ENCODE results near the gene CAMTA1. TPM values are rescaled to one million over a fixed set of nuclear protein-coding genes. Genes with fewer than 3 reads are reported as not detected.

Gene CAMTA1
- total RNA-seq, 2 experiments from 2014 or later: 39.3 to 48.8 TPM

DNA sequence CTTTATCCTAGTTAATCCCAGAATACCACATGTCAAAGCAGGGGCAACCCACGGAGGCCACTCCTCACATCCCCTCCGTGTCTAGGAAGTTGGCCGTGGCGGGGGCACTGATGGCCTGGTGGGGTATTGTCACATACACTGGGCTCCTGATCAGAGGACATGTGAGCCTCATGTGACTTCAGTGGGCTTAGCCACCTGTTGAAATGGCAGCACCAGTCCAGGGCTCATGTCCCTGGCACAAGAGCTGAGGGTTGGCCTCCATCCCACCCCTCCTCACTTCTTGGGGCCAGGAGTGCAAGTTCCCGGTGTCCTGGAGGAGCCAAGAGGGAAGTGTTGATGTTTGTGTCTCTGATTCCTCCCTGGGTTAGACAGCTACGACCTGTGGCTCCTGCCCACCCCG lies 313.4 kb downstream of the CAMTA1 start:
- Mint-ChIP-seq H3K36me3 (ENCODE audit: low read depth) (no peaks in the 10 kb centered on the region), H3K9me3 (no peaks in the 10 kb centered on the region), H3K27me3 (no peaks in the 10 kb centered on the region), H3K4me3 (no peak overlapping the region), H3K27ac (no peak overlapping the region), H3K4me1 (no peaks in the 10 kb centered on the region)
- POLR2A ChIA-PET: no interaction called here
- no peak for DNase-seq
- CTCF ChIA-PET: interaction anchor here (0.8 kb wide), 1 partner anchor 10 kb away, joined by 3 read pairs; no protein-coding TSS in a partner anchor

DNA sequence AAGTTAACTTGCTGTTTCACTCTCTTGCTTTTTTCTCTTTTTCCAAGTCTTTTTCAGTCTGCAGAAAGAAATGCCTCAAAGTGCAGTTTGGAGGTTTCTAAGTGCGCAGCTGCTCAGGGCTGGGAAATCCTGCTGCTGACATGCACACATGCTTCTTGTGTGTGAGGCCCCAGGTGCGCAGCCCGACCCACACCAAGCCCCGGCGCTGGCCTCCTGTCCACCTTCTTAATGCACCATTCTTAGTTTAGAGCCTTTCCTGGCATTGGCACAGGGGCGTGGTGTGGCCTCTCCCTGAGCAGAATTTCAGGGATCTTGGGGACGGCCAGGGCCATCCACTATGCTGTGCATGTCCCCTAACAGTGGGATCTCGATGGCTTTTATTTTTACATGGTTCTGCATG lies 315.2 kb downstream of the CAMTA1 start:
- Mint-ChIP-seq H3K36me3 (ENCODE audit: low read depth) (no peaks in the 10 kb centered on the region), H3K27me3 (no peaks in the 10 kb centered on the region), H3K4me1 (no peaks in the 10 kb centered on the region), H3K4me3 (no peak overlapping the region), H3K27ac (no peak overlapping the region), H3K9me3 (no peaks in the 10 kb centered on the region)
- POLR2A ChIA-PET: no interaction called here
- CTCF ChIA-PET: no interaction called here
- no peak for DNase-seq

DNA sequence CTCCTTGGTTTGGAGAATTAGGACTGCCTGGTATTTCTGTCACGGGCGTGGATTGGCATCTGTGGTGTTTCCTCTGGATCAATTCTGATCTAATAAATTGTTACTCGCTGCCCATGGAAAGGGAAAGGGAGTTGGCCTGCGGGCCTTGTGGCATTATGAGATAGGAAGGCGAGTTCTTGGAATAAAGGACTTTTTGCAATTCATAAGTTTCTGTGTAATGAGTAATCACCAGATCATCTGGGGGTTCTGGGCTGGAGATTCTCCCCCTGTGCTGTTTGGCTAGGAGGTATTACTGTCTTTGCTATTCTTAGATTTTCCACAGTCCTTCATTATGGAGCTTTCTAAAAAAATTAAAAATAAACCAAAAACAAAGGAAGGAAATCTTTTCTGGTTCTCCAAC lies 315.9 kb downstream of the CAMTA1 start:
- CTCF ChIA-PET: no interaction called here
- Mint-ChIP-seq H3K27ac (no peak overlapping the region), H3K36me3 (ENCODE audit: low read depth) (no peaks in the 10 kb centered on the region), H3K9me3 (no peaks in the 10 kb centered on the region), H3K27me3 (no peaks in the 10 kb centered on the region), H3K4me1 (no peaks in the 10 kb centered on the region), H3K4me3 (no peak overlapping the region)
- no peak for DNase-seq
- POLR2A ChIA-PET: no interaction called here

DNA sequence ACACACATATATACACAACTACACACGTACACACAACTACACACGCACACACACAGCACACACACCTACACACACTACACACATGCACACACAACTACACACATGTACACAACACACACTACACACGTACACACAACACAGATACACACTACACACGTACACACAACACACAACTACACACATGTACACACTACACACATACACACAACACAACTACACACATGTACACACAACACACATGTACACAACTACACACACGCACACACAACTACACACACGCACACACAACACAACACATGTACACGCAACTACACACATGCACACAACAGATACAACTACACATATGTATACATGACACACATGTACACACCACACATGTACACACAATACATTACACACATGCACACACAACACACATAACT lies 318.1 kb downstream of the CAMTA1 start:
- no peak overlapping the region for H3K4me3 Mint-ChIP-seq
- H3K9me3 Mint-ChIP-seq: no peaks in the 10 kb centered on the region
- ChIA-PET CTCF (no interaction called here), POLR2A (no interaction called here)
- H3K36me3 Mint-ChIP-seq (ENCODE audit: low read depth): no peaks in the 10 kb centered on the region
- H3K27ac Mint-ChIP-seq: no peak overlapping the region
- no peak for DNase-seq
- no peaks in the 10 kb centered on the region for H3K4me1 Mint-ChIP-seq
- H3K27me3 Mint-ChIP-seq: no peaks in the 10 kb centered on the region

DNA sequence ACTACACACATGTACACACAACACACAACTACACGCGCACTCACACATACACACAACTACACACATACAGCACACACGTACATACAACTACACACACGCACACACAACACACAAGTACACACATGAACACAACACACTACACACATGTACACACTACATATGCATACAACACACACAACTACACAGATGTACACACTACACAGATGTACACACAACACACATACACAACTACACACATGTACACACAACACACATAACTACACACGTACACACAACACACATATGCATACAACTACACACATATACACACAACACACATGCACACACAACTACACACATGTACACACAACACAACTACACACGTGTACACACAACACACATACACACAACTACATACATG lies 318.6 kb downstream of the CAMTA1 start:
- DNase-seq: no peak
- Mint-ChIP-seq H3K9me3 (no peaks in the 10 kb centered on the region), H3K27ac (no peak overlapping the region), H3K36me3 (ENCODE audit: low read depth) (no peaks in the 10 kb centered on the region), H3K27me3 (no peaks in the 10 kb centered on the region), H3K4me1 (no peaks in the 10 kb centered on the region), H3K4me3 (no peak overlapping the region)
- ChIA-PET CTCF (no interaction called here), POLR2A (no interaction called here)

DNA sequence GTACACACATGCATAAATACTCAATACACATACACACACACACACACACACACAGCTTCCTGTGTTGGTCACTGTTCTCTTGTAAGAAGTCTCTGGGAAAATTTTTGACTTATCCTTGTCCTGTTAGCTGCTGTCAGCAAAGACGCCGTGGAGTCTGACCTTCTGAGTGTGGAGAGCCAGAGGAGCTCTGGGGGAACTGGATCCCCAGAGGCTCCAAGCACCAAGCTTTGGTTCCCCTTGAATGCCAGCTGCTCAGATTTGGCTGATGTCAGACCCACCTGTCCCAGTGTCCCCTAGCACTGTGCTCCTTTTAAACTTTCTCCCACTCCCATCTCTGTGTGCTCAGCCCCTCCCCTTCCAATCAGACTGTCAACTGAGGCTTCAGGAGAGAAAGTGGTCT lies 319.1 kb downstream of the CAMTA1 start:
- no peaks in the 10 kb centered on the region for H3K27me3 Mint-ChIP-seq
- no peaks in the 10 kb centered on the region for H3K9me3 Mint-ChIP-seq
- no peaks in the 10 kb centered on the region for H3K4me1 Mint-ChIP-seq
- no peak for DNase-seq
- no peak overlapping the region for H3K4me3 Mint-ChIP-seq
- no peaks in the 10 kb centered on the region for H3K36me3 Mint-ChIP-seq (ENCODE audit: low read depth)
- ChIA-PET POLR2A (no interaction called here), CTCF (no interaction called here)
- H3K27ac Mint-ChIP-seq: no peak overlapping the region

DNA sequence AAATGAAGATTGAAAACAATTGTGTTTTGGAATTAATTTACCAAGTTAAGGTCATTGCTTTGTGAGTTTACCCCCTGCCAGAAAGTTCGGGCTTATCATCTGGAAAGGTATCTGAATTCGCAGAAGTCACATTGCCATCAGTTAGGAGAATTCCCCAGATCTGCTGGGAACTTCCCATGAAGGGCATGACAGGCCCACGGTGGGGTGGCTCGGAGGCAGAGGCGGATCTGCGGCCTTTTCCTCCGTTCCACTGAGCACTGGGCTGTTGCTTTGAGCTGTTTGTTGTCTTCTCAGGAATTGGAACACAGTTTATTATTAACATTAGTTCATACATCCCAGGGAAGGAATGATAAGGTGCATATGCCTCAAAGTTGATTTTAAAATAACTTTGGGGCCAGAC lies 320.0 kb downstream of the CAMTA1 start:
- Mint-ChIP-seq H3K27me3 (no peaks in the 10 kb centered on the region), H3K9me3 (no peaks in the 10 kb centered on the region), H3K36me3 (ENCODE audit: low read depth) (no peaks in the 10 kb centered on the region), H3K4me3 (no peak overlapping the region), H3K4me1 (no peaks in the 10 kb centered on the region), H3K27ac (no peak overlapping the region)
- DNase-seq: no peak
- ChIA-PET POLR2A (no interaction called here), CTCF (no interaction called here)

DNA sequence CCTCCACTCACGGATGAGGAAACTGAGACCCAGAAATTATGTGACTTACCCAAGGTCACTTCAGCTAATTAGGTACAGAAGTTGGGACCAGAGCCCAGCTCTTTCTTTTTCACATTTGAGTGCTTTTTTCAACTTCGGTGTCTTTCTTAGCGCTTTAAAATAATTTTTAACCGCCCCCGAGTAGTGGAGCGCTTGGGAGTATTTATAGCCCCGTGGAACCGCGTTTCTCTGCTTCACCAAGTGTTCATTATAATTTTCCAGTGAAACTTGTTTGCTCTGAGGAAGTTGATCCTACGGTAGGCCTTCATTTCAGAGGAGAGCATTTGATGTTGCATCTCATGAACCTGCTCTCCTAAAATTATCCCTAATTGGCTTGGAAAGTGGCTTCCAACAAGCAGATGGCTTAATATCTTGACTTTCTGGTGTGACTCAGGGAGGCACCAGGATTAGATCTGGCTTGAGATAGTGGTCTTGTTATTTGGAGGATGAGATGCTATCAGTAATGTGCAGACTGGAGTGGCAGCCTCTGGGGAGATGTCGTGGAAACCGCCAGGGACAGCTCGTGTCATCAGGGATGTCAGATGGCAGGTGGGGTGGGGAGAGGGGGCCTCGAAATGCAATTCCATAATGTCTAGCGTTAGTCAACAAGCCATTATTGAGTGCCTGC lies 321.3 kb downstream of the CAMTA1 start:
- POLR2A ChIA-PET: no interaction called here
- Mint-ChIP-seq H3K4me1 (no peaks in the 10 kb centered on the region), H3K27me3 (no peaks in the 10 kb centered on the region), H3K27ac (no peak overlapping the region), H3K9me3 (no peaks in the 10 kb centered on the region), H3K4me3 (no peak overlapping the region), H3K36me3 (ENCODE audit: low read depth) (no peaks in the 10 kb centered on the region)
- CTCF ChIA-PET: no interaction called here
- no peak for DNase-seq

DNA sequence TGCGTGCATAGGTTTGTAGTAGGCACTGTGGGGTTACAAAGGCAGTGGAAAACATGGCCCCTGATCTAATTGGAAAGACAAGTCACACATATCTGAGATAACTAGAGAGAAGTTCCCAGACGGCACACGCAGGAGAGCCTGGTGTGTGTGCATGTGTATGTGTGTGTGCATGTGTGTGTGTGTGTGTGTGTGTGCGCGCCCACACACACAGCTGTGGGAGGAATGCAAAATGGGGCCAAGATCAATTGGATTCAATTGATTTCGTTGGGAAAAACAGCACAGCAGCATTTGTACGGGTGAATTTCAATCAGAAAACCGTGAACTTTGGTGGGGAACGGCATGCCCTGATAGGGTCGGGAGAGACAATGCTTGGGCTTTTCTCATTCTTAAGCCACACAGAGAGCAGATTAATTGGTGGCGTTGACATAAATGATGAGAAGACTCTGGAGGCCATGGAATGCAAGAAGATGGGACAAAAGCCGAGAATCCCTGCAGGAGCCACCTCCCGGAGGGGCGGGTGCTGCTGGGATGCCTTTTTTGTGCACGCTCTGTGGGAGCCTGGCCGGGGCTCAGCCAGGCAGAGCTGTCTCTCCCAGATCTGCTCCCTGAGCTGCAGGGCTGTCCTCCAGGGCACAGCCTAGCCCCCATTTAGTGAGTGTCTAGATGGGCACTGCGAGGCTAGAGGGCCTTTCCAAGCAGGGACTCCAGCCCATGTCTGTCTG lies 322.0 kb downstream of the CAMTA1 start:
- Mint-ChIP-seq H3K4me1 (no peaks in the 10 kb centered on the region), H3K27ac (no peak overlapping the region), H3K27me3 (no peaks in the 10 kb centered on the region), H3K36me3 (ENCODE audit: low read depth) (no peaks in the 10 kb centered on the region), H3K9me3 (no peaks in the 10 kb centered on the region), H3K4me3 (no peak overlapping the region)
- DNase-seq: no peak
- ChIA-PET CTCF (no interaction called here), POLR2A (no interaction called here)

DNA sequence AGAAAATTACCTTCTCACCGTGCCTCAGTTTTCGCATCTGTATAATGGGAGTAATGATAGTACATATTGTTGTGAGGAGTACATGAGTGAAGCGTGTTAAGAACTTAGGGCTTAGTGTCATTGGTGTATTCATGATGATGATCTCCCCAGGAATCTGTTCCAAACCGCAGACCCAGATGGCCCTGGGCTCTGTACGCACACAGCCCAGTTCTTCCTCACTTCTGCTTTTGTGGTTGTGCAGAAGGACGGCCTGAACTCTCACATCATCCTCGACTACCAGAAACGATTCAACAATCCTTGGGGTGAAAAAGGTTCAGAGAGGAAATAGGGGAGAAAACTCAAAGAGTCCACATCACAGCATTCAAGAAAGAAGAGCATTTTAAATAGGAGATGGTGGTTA lies 323.0 kb downstream of the CAMTA1 start:
- Mint-ChIP-seq H3K27me3 (no peaks in the 10 kb centered on the region), H3K4me1 (no peaks in the 10 kb centered on the region), H3K36me3 (ENCODE audit: low read depth) (no peaks in the 10 kb centered on the region), H3K9me3 (no peaks in the 10 kb centered on the region), H3K27ac (no peak overlapping the region), H3K4me3 (no peak overlapping the region)
- POLR2A ChIA-PET: no interaction called here
- DNase-seq: no peak
- CTCF ChIA-PET: no interaction called here

DNA sequence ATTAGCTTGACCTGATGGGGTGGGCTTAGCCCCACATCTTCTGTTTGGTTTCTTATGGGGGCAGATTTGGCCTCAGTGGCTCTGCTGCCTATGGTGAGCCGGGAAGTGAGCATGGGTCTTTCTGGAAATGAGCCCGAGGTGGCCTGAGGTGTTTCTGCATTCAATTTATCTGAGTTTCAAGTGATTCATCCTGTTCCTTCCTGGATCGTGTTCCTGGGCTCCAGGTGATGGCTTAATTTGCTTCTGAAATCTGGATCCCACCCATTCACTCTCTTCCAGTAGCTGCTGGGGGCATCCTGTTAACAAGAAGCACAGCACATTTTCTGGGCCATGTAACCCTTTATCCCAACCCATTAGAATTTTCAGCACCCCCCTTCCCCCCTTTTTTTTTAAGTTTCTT lies 324.6 kb downstream of the CAMTA1 start:
- ChIA-PET CTCF (no interaction called here), POLR2A (no interaction called here)
- Mint-ChIP-seq H3K4me3 (no peak overlapping the region), H3K36me3 (ENCODE audit: low read depth) (no peaks in the 10 kb centered on the region), H3K27ac (no peak overlapping the region), H3K9me3 (no peaks in the 10 kb centered on the region), H3K27me3 (no peaks in the 10 kb centered on the region), H3K4me1 (no peaks in the 10 kb centered on the region)
- no peak for DNase-seq

DNA sequence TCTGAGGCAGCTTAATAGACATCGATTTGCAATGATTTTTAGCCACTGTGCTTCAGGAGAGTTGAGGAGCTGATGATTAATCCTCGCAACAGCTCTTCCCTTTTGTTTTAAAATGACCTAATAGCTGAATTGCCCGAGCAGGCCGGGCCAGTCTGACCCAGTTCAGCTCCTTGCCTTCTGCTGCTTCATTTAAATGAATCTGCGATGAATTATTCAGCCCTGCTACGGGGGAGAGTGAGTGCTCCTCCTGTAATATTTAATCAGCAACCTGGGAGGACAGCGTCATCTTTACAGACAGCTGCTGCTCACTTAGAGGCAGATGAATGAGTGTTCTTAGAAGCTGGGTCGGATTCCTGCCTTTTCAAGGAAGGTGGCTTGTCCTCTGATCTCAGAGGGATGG lies 325.1 kb downstream of the CAMTA1 start:
- H3K36me3 Mint-ChIP-seq (ENCODE audit: low read depth): no peaks in the 10 kb centered on the region
- CTCF ChIA-PET: no interaction called here
- DNase-seq: no peak

DNA sequence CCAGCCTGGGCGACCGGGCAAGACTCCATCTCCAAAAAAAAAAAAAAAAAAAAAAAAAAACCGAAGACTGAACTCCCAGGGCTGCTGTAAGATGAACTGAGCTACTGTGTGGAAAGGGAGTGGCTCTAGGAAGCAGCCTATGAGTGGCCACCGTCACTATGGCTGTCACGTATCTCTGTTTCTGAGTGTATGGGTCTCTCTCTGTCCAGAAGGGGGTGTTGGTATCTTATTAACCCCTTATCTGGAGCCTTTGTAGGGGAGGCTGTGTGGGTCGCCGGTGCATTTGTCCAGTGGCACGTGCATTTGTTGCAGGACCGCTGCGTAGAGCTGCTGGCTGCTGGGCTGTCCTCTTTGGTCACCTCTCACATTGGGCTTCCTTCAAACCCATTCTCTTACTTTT lies 326.6 kb downstream of the CAMTA1 start:
- no peaks in the 10 kb centered on the region for H3K36me3 Mint-ChIP-seq (ENCODE audit: low read depth)
- peaks cover 6% of the 10 kb centered on the region for H3K9me3 Mint-ChIP-seq
- H3K27me3 Mint-ChIP-seq: no peaks in the 10 kb centered on the region
- no peak overlapping the region for H3K27ac Mint-ChIP-seq
- no peak for DNase-seq
- H3K4me3 Mint-ChIP-seq: no peak overlapping the region
- ChIA-PET POLR2A (no interaction called here), CTCF (no interaction called here)
- H3K4me1 Mint-ChIP-seq: no peaks in the 10 kb centered on the region

More for the DNA sequence above, 325.1 kb downstream of the CAMTA1 start:
- Mint-ChIP-seq H3K4me3 (no peak overlapping the region), H3K4me1 (no peaks in the 10 kb centered on the region), H3K27me3 (no peaks in the 10 kb centered on the region), H3K27ac (no peak overlapping the region), H3K9me3 (no peaks in the 10 kb centered on the region)
- POLR2A ChIA-PET: no interaction called here

DNA sequence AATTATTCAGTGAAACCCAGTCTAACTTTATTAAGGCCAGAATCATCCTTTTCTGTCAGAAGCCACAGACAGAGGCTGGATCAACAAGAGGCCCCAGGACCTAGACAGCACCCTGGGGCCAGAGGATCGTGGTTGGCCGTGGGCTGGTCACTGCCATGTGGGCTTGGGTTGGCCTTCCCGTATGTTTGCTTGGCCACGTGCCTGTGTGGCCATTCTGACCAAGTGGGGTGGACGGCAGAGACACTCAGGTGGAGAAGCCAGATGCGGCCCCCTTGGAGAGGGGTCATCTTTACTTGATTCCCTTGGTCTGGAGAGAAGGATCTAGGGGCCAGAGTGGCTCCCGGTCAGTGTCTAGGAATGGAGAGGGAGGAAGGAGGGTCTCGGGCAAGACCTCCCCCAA lies 327.9 kb downstream of the CAMTA1 start:
- ChIA-PET CTCF (no interaction called here), POLR2A (no interaction called here)
- H3K9me3 Mint-ChIP-seq: peaks cover 6% of the 10 kb centered on the region
- no peak for DNase-seq
- H3K36me3 Mint-ChIP-seq (ENCODE audit: low read depth): no peaks in the 10 kb centered on the region
- no peak overlapping the region for H3K4me3 Mint-ChIP-seq
- H3K4me1 Mint-ChIP-seq: no peaks in the 10 kb centered on the region
- no peak overlapping the region for H3K27ac Mint-ChIP-seq
- no peaks in the 10 kb centered on the region for H3K27me3 Mint-ChIP-seq
